ENCODE data around the gene PRDM13.

GRCh38 chr6:99575544-99576227, 30.9 kb upstream of the PRDM13 start:
- TF ChIP-seq ASH2L (IDR thresholded peaks at IDR 0.05; ENCODE audit: insufficient read length, low read depth, low read length) (no peak), EED (CRISPR knock-in tag; IDR thresholded peaks at IDR 0.05) (no peak), MEF2D (CRISPR knock-in tag; IDR thresholded peaks at IDR 0.05) (no peak), RAD21 (CRISPR knock-in tag; IDR thresholded peaks at IDR 0.05) (no peak), CTCF (CRISPR knock-in tag; IDR thresholded peaks at IDR 0.05) (no peak)

All from HepG2 (cell line).